Astrocyte (in vitro differentiated cells and primary cell): ENCODE results near the gene RFX7.

Experiments used
- CTCF ChIP-seq: IDR thresholded peaks from 2 replicates; pipeline ENCODE4 v1.5.1; 2011; ENCODE audit warnings: low read depth, mild to moderate bottlenecking, inconsistent platforms, low read length, moderate library complexity; ENCODE audit not compliant: insufficient read depth
- EZH2 ChIP-seq: IDR thresholded peaks from 2 replicates; pipeline ENCODE4 v1.6.1; 2012; ENCODE audit warnings: mild to moderate bottlenecking, low read length, inconsistent platforms; ENCODE audit not compliant: insufficient read depth

DNA sequence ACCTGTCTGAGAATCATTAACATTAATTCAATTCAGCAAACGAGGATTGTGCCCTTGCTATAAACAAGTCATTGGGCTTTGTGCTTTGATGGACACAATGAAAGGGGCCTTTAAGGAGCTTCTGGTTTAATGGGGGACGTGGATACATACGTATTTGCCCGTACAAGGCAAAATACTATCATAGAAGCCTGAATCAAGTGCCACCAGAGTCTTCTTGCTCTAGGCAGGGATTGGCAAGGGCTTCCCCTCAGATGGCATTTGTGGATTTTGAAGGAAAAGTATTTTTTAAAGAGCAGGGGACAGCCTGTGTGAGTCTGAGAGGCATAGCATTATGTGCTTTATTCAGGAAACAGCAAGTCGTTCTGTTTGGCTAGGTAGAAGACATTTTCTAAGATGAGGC is 166.6 kb downstream of the RFX7 start:
- no peak for TF ChIP-seq EZH2
- no peak for TF ChIP-seq CTCF
